NT2/D1 (cell line): ENCODE data around the gene STEAP4.

Source experiments
- SUZ12 ChIP-seq: IDR thresholded peaks from 2 replicates; pipeline ENCODE4 v1.6.1; 2011; ENCODE audit not compliant: insufficient read length, insufficient read depth; ENCODE audit errors: extremely low read depth
- YY1 ChIP-seq: IDR thresholded peaks from 2 replicates; pipeline ENCODE4 v1.6.1; 2011; ENCODE audit not compliant: insufficient read length, insufficient read depth

- no peak for TF ChIP-seq YY1
- TF ChIP-seq SUZ12: no peak
Observed at GRCh38 chr7:88337572-88337971, 30.9 kb upstream of the STEAP4 start.
